ENCODE measurements around the gene SBNO1.

- TF ChIP-seq POLR2A (IDR thresholded peaks at IDR 0.05; ENCODE audit: extremely low read depth, insufficient read length) (no peak), MYC (IDR thresholded peaks at IDR 0.05; ENCODE audit: low read depth, low read length) (no peak)
- TF ChIP-seq, protein P1, sequence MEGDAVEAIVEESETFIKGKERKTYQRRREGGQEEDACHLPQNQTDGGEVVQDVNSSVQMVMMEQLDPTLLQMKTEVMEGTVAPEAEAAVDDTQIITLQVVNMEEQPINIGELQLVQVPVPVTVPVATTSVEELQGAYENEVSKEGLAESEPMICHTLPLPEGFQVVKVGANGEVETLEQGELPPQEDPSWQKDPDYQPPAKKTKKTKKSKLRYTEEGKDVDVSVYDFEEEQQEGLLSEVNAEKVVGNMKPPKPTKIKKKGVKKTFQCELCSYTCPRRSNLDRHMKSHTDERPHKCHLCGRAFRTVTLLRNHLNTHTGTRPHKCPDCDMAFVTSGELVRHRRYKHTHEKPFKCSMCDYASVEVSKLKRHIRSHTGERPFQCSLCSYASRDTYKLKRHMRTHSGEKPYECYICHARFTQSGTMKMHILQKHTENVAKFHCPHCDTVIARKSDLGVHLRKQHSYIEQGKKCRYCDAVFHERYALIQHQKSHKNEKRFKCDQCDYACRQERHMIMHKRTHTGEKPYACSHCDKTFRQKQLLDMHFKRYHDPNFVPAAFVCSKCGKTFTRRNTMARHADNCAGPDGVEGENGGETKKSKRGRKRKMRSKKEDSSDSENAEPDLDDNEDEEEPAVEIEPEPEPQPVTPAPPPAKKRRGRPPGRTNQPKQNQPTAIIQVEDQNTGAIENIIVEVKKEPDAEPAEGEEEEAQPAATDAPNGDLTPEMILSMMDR (IDR thresholded peaks at IDR 0.05; ENCODE audit: low read depth, low read length), result no peak
Measured at GRCh38 chr12:123356159-123356670, 8.4 kb downstream of the SBNO1 start.
